HepG2 (cell line): ENCODE data around the gene ABCC1. TPM values are rescaled to one million over a fixed set of nuclear protein-coding genes. Genes with fewer than 3 reads are reported as not detected.
A peak's percentile ranks its signal among the peaks of the same experiment; 100 is the strongest.

Experiments used
- ATAC-seq: fragments of 200-7000 bp; cut with Tn5 transposase; 3 replicates; pipeline ENCODE4 v1.9.1; 2020; ENCODE audit warnings: mild to moderate bottlenecking, moderate library complexity
- BruUV-seq: library from RNA; stranded (reverse); fragments of 400-500 nt; replicated peaks from 2 replicates; lab custom pipeline; 2021; lab: Mats Ljungman, UMichigan
- CTCF ChIA-PET: fragments of 300-600 bp; formaldehyde crosslinking; extraction: SDS; loops from one replicate; lab custom pipeline; 2021; ENCODE audit warnings: low total read pairs, inconsistent platforms, low intra/inter-chr PET ratio; lab: Yijun Ruan, JAX
- POLR2A ChIA-PET: fragments of 350-600 bp; sonication (Branson Sonifier 250); formaldehyde crosslinking; loops from one replicate; lab custom pipeline; 2020; ENCODE audit warnings: antibody characterized with exemption, inconsistent platforms; lab: Yijun Ruan, JAX
- DNase-seq: peaks from one replicate; pipeline ENCODE4 v3.0.0-alpha.2; 2015; ENCODE audit warnings: low spot score
- FAIRE-seq: peaks from 3 replicates; lab custom pipeline; 2011; peaks lifted over from hg19 to GRCh38; lab: Jason Lieb, UNC
- H2AFZ ChIP-seq: one replicate; pipeline ENCODE4 v1.6.1; 2011; ENCODE audit warnings: low read length, inconsistent platforms
- H3K27ac ChIP-seq: fragments of 300-600 bp; 3 replicates; pipeline ENCODE4 v1.8.0; 2011; ENCODE audit warnings: mixed run types, mild to moderate bottlenecking, mixed read lengths, low read length, inconsistent platforms; ENCODE audit not compliant: insufficient read depth; ENCODE audit errors: extremely low read length
- H3K27me3 ChIP-seq, 2 experiments: fragments of 200-600 bp in 1 of 2; 2 replicates in 1 of 2; 3 replicates in 1 of 2; pipeline versions ENCODE4 v1.6.0 to v1.8.0; 2011; ENCODE audit warnings: low read length in 2 of 2, mild to moderate bottlenecking in 2 of 2, moderate library complexity in 2 of 2, inconsistent platforms in 1 of 2; ENCODE audit not compliant: insufficient read depth in 2 of 2, control insufficient read depth in 1 of 2
- H3K36me3 ChIP-seq, 2 experiments: fragments of 200-600 bp in 1 of 2; replicated peaks in 1 of 2; 2 replicates in 1 of 2; 3 replicates in 1 of 2; pipeline versions ENCODE4 v1.5.1 to v1.8.0; 2011; ENCODE audit warnings: low read length in 2 of 2, inconsistent platforms in 1 of 2; ENCODE audit not compliant: insufficient read depth in 2 of 2, control insufficient read depth in 1 of 2
- H3K4me1 ChIP-seq: 2 replicates; pipeline ENCODE4 v1.5.1; 2012; ENCODE audit warnings: low read length, inconsistent platforms; ENCODE audit not compliant: insufficient read depth
- H3K4me2 ChIP-seq: 2 replicates; pipeline ENCODE4 v1.6.0; 2011; ENCODE audit warnings: low read depth, low read length, inconsistent platforms
- H3K4me3 ChIP-seq, 3 experiments: fragments of 200-600 bp in 1 of 3; sonication (generic), shearing (Covaris generic) in 1 of 3; replicated peaks in 1 of 3; 2 replicates each; pipeline ENCODE4 v1.5.1; 2011 to 2016; ENCODE audit warnings: low read length in 3 of 3, inconsistent platforms in 2 of 3, low read depth in 2 of 3, mild to moderate bottlenecking in 2 of 3, control low read depth in 1 of 3, mixed read lengths in 1 of 3; ENCODE audit not compliant: insufficient read depth in 1 of 3
- H3K79me2 ChIP-seq: one replicate; pipeline ENCODE4 v1.6.1; 2011; ENCODE audit warnings: low read length, inconsistent platforms; ENCODE audit not compliant: insufficient read depth
- H3K9ac ChIP-seq: 2 replicates; pipeline ENCODE4 v1.6.0; 2011; ENCODE audit warnings: mild to moderate bottlenecking, low read depth, low read length, inconsistent platforms; ENCODE audit not compliant: insufficient read depth
- H3K9me3 ChIP-seq: 2 replicates; pipeline ENCODE4 v1.5.1; 2012; ENCODE audit warnings: mild to moderate bottlenecking, low read length
- H4K20me1 ChIP-seq: 2 replicates; pipeline ENCODE4 v1.6.0; 2011; ENCODE audit warnings: inconsistent platforms, mild to moderate bottlenecking, low read length, moderate library complexity; ENCODE audit not compliant: insufficient read depth
- BCLAF1 ChIP-seq: fragments of 450-650 bp; IDR thresholded peaks from 2 replicates; pipeline ENCODE4 v1.6.1; 2017; ENCODE audit warnings: mild to moderate bottlenecking
- DNMT1 ChIP-seq: sonication (generic); formaldehyde crosslinking; IDR thresholded peaks from 2 replicates; pipeline ENCODE4 v1.5.1; 2020; ENCODE audit warnings: mild to moderate bottlenecking, missing genetic modification reagents
- EEA1 ChIP-seq: sonication (generic); formaldehyde crosslinking; IDR thresholded peaks from 2 replicates; pipeline ENCODE4 v1.5.1; 2020; ENCODE audit warnings: mild to moderate bottlenecking, missing genetic modification reagents, borderline replicate concordance
- HOXA9 ChIP-seq: sonication (generic); formaldehyde crosslinking; IDR thresholded peaks from 2 replicates; pipeline ENCODE4 v1.8.1; 2022; ENCODE audit warnings: missing genetic modification reagents, mild to moderate bottlenecking, moderate library complexity, borderline replicate concordance
- RBM22 ChIP-seq: fragments of 200-400 bp; formaldehyde crosslinking; optimal IDR thresholded peaks from 2 replicates; pipeline ENCODE3; 2017; ENCODE audit warnings: mild to moderate bottlenecking, low read length, moderate library complexity
- SSRP1 ChIP-seq: IDR thresholded peaks from 2 replicates; pipeline ENCODE4 v1.6.1; 2016; ENCODE audit warnings: control low read depth
- UBTF ChIP-seq: sonication (generic); formaldehyde crosslinking; IDR thresholded peaks from 2 replicates; pipeline ENCODE4 v1.4.0; 2020; ENCODE audit warnings: mild to moderate bottlenecking, missing genetic modification reagents
- WIZ ChIP-seq: sonication (generic); formaldehyde crosslinking; IDR thresholded peaks from 2 replicates; pipeline ENCODE4 v1.5.1; 2020; ENCODE audit warnings: mild to moderate bottlenecking, missing genetic modification reagents
- ZBTB26 ChIP-seq: IDR thresholded peaks from 2 replicates; pipeline ENCODE4 v1.6.1; 2016; ENCODE audit warnings: missing compliant biosample characterization, missing genetic modification reagents, borderline replicate concordance
- ZNF652 ChIP-seq: IDR thresholded peaks from 2 replicates; pipeline ENCODE4 v1.6.1; 2016; ENCODE audit warnings: low read depth, borderline replicate concordance
- WGBS: methylation state at CpG from one replicate; pipeline ENCODE4 v1.1.6; 2017; ENCODE audit warnings: low lambda C conversion rate; 5-methylcytosine and 5-hydroxymethylcytosine counted together
- in situ Hi-C: cut with HindIII; loops from 2 replicates; pipeline ENCODE4 v1.10.0; 2017; ENCODE audit warnings: low pct_unique_long_range_greater_than_20kb; ENCODE audit not compliant: extremely low pct_ligation_motif_present
- intact Hi-C: fragments of 100-400 bp; cut with micrococcal nuclease; formaldehyde crosslinking; loops from one replicate; pipeline ENCODE4 v1.10.0; 2022; ENCODE audit not compliant: unreplicated experiment
- polyA plus RNA-seq, 8 experiments: library from polyadenylated mRNA; depleted of rRNA in 3 of 8; stranded (reverse) in 7 of 8; unstranded in 1 of 8; fragments of >200 nt; fragmentation: Illumina TruSeq in 4 of 8; extraction: Trizol in 4 of 8; gene quantifications; 2 replicates each; pipeline versions ENCODE4 v1.2.1 to v1.2.3, GENCODE V29; 2011 to 2016; ENCODE audit warnings: low read depth in 4 of 8, missing spikeins in 1 of 8, mixed read lengths in 1 of 8; ENCODE audit not compliant: insufficient read depth in 1 of 8
- total RNA-seq, 5 experiments: library from RNA; depleted of rRNA; stranded (reverse); fragments of >200 nt; fragmentation: Illumina TruSeq; extraction: Trizol; gene quantifications; 2 replicates each; pipeline ENCODE4 v1.2.3, GENCODE V29; 2016; ENCODE audit warnings: low read depth in 1 of 5

The ABCC1 gene
- total and polyA plus RNA-seq, 2 of the 13 experiments (the other 11 are each of a cell fraction or from before 2014, with no cell fraction given), result 13.0 to 30.6 TPM

- intact Hi-C loops (no loop called here), in situ Hi-C loops (no loop called here)
- H3K27me3 ChIP-seq, result no peaks in the 10 kb centered on the region
- ATAC-seq (no peak), FAIRE-seq (no peak), DNase-seq (no peak)
- POLR2A ChIA-PET, result interaction anchor here (1.5 kb wide), 1 partner anchor 133 kb away, joined by 4 read pairs; the partner anchor contains the start of gene CEP20
- H3K79me2 ChIP-seq, result no peaks in the 10 kb centered on the region
- H3K9me3 ChIP-seq, result no peaks in the 10 kb centered on the region
- WGBS, result 98% methylated on average over 3 of the region's 3 CpGs
- H3K4me1 ChIP-seq, result peaks cover 29% of the 10 kb centered on the region
- BruUV-seq, result no TSS peak
- CTCF ChIA-PET, result no interaction called here
- no peak overlapping the region for H3K4me3 ChIP-seq
- peaks cover 20 to 44% of the 10 kb centered on the region in 2 experiments for H3K36me3 ChIP-seq
- H3K4me2 ChIP-seq, result no peak overlapping the region
- H2AFZ ChIP-seq, result no peak overlapping the region
- peaks cover 3% of the 10 kb centered on the region; the same call in 1 of the 2 replicates for H4K20me1 ChIP-seq
- peak; percentile 36 for TF ChIP-seq RBM22
- TF ChIP-seq ZNF652, result no peak
- no peak for TF ChIP-seq SSRP1
- 0 out of 2 replicates have a peak, but pooled peaks have one; percentile 21 for TF ChIP-seq UBTF
- no peak for TF ChIP-seq WIZ
- H3K27ac ChIP-seq, result no peak overlapping the region
- H3K9ac ChIP-seq, result no peak overlapping the region
These were observed 71.6 kb downstream of the ABCC1 start for GRCh38 chr16:16021020-16021419.

GRCh38 chr16:16021646-16021987 is 72.2 kb downstream of the ABCC1 start:
- ATAC-seq, result no peak
- 76% methylated on average over 9 of the region's 9 CpGs for WGBS
- H3K9me3 ChIP-seq, result no peaks in the 10 kb centered on the region
- H3K27me3 ChIP-seq, result no peaks in the 10 kb centered on the region
- H4K20me1 ChIP-seq, result peaks cover 3% of the 10 kb centered on the region; the same call in 1 of the 2 replicates
- peaks cover 19 to 38% of the 10 kb centered on the region in 2 experiments for H3K36me3 ChIP-seq
- H3K4me1 ChIP-seq, result peaks cover 29% of the 10 kb centered on the region
- ChIA-PET CTCF (interaction anchor here (1.2 kb wide), 1 partner anchor 23 kb away, joined by 4 read pairs; no protein-coding TSS in a partner anchor), POLR2A (interaction anchor here (1.3 to 3.4 kb wide), 3 partner anchors 10 to 133 kb away, joined by 4 to 25 read pairs (median 7); partner anchors contain the start of gene CEP20)
- in situ Hi-C loops, result no loop called here
- FAIRE-seq, result no peak
- no peak overlapping the region for H3K4me3 ChIP-seq
- H3K27ac ChIP-seq, result no peak overlapping the region
- no TSS peak for BruUV-seq
- no peak for DNase-seq
- intact Hi-C loops, result no loop called here
- H3K79me2 ChIP-seq, result no peaks in the 10 kb centered on the region
- no peak overlapping the region for H2AFZ ChIP-seq
- H3K4me2 ChIP-seq, result no peak overlapping the region
- H3K9ac ChIP-seq, result no peak overlapping the region
- TF ChIP-seq ZBTB26 (CRISPR knock-in tag) (peak; percentile 16; the same call in 1 of the 2 replicates), BCLAF1 (no peak), EEA1 (CRISPR knock-in tag) (0 out of 2 replicates have a peak, but pooled peaks have one; percentile 45), HOXA9 (CRISPR knock-in tag) (no peak), DNMT1 (0 out of 2 replicates have a peak, but pooled peaks have one; percentile 55)
